Mononuclear cell (primary cell): Measurements from ENCODE around the gene ATP6V1B1. TPM values are rescaled to one million over a fixed set of nuclear protein-coding genes. Genes with fewer than 3 reads are reported as not detected.
A peak's percentile ranks its signal among the peaks of the same experiment; 100 is the strongest.
"Not testable (repeated sequence)": the region's sequence is repeated elsewhere in the genome, so short reads cannot be mapped to it uniquely, and the experiment has no call there.

Source experiments
- H3K27me3 ChIP-seq: 2 replicates; pipeline ENCODE4 v1.6.0; 2011; ENCODE audit warnings: low read length, control low read depth; ENCODE audit not compliant: insufficient read depth
- H3K4me1 ChIP-seq: 2 replicates; pipeline ENCODE4 v1.5.1; 2011; ENCODE audit warnings: mild to moderate bottlenecking, low read length, control low read depth; ENCODE audit not compliant: insufficient read depth
- H3K4me3 ChIP-seq: 2 replicates; pipeline ENCODE4 v1.5.1; 2011; ENCODE audit warnings: mild to moderate bottlenecking, low read length, moderate library complexity
- H3K9me3 ChIP-seq: 2 replicates; pipeline ENCODE4 v1.5.1; 2011; ENCODE audit warnings: low read depth, mild to moderate bottlenecking, control low read depth, low read length
- total RNA-seq: library from RNA; depleted of rRNA; stranded (reverse); fragments of >200 nt; gene quantifications from one replicate; pipeline ENCODE4 v1.2.3, GENCODE V29; 2012

The ATP6V1B1 gene
- total RNA-seq, 1 donor: not detected

DNA sequence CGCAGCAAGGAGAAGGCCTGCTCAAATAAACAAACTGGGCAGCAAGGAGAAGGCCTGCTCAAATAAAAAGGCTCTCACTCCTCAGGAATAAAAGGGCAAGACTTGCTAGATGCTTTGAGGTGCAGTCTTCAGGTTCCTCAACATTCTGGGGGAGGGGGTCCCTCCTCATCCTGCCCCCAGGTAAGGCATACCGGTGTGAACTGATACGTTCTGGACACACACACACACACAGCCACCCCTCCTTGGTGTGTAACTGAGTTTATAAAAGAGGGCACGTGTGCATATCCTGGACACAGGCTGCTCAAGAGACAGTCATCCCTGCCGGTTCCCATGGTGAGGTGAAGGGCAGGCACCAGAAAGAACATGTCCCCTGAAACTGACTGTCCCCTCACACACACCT, 54.5 kb downstream of the ATP6V1B1 start:
- Histone ChIP-seq H3K4me1 (peaks cover 17% of the 10 kb centered on the region), H3K4me3 (no peak overlapping the region), H3K27me3 (no peaks in the 10 kb centered on the region)

DNA sequence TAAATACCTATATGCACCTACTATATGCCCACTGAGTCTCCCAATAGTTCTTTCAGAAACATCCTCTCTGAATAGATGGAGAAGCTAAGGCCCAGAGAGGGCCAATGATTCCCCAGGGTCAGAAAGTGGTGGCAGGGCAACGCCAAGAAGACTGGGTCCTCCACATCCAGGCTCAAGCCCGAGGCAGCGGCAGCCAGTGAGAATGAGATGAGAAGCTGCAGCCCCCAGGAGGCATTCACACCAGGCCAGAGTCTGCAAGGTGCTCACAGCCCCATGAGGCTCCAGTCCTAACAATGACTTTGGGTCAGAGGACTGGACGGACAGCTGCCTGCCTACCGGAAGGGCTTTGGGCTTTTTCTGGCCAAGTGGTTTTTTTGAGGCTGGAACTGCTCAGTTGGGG, 55.4 kb downstream of the ATP6V1B1 start:
- H3K9me3 ChIP-seq: no peaks in the 10 kb centered on the region
- H3K27me3 ChIP-seq: no peaks in the 10 kb centered on the region
- H3K4me3 ChIP-seq: no peak overlapping the region
- peaks cover 16% of the 10 kb centered on the region for H3K4me1 ChIP-seq

More for the DNA sequence above, 54.5 kb downstream of the ATP6V1B1 start:
- no peaks in the 10 kb centered on the region for H3K9me3 ChIP-seq

DNA sequence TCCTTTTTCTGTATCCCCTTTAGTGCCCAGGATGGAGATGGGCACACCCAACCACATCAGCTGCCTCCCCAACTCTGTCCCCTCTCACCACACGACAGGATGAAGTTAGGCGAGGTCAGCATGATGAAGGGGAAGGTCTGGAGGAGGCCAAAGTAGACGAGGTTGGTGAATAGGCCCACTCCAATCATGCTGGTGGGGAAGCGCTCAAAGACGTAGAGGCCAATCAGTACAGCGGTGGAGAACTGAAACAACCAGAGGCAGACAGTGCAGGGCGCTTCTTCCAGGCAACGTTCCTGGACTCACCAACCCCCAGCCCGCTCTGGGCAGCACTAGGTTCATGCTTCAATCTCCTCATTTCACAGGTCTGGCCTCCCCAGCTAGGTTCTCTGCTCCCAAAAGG, 56.0 kb downstream of the ATP6V1B1 start:
- Histone ChIP-seq H3K9me3 (no peaks in the 10 kb centered on the region), H3K4me1 (peaks cover 16% of the 10 kb centered on the region), H3K27me3 (no peaks in the 10 kb centered on the region), H3K4me3 (no peak overlapping the region)

DNA sequence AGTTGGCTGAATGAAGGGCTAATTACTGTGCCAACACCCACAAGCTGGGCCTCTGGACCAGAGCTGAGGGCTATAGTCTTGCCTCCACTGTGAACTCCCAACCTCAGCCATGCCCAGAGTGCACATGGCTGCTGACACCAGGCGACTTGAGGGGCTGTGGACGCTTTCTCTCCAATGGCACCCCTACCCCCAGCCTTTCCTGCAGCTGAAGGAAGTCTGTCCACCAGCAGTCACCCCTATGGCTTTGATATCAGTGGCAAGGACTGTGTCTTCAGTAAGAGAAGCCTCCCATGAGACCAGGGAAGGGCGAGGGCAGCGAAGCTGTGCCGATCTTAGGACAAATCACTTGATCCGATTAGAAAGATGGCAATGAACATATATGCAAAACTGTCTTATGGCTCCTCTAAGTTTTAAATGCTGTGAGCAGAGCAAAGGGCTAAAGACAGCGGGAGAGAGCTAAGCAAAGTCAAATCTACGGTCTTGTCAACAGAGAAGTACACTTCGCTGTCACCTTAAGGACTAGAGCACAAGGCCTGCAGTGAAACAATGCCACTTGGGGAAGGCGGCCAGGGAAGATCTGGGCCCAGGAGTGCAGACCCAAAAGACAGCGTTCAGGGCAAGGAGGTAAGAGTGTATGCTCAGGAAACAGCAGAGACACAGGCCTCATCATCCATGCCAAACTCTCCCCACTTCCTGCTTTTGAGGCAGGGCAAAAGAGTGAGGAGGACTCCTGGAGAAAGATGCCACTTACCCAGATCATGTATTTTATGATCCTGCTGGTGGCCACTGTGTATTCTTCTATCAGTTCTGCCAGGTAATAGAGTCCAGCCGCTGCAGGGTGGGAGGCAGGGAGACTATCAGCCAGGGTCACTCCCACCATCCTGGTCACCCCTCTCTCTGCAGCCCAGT, 57.5 kb downstream of the ATP6V1B1 start:
- Histone ChIP-seq H3K4me3 (peak overlapping the region; percentile 85), H3K27me3 (no peaks in the 10 kb centered on the region)

DNA sequence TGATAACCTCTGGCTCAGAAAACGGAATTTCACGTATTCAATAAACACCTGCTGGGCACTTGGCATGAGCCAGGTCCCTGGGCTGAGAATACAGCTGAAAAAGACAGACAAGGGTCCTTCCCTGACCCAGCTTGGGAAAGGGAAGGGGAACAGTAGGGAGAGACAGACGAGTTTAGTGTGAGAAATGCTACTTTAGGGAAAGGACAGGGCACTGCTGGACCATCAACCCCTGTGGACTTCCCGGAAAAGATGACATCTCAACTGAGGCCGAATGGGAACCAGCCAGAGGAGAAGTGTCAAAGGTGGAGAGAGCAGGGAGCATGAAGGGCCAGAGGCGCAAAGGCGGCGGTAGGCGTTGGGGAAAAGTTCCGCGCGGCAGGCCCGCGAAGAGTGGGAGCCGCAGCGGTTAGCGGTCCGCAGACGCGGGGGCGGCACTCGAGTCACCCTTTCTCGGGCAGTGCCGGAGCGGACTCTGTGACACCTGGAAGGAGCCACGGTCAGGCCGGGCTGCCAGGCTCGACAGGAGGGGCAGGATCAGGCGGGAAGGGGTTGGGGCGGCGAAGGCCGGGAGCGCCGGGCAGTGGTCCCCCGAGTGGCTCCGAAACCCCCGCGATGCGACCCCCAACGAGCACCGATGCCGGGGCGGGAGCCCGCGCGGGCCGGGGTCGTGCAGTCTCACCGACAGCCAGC, 58.5 kb downstream of the ATP6V1B1 start:
- Histone ChIP-seq H3K9me3 (no peaks in the 10 kb centered on the region), H3K27me3 (no peaks in the 10 kb centered on the region)

More for the DNA sequence above, 57.5 kb downstream of the ATP6V1B1 start:
- no peaks in the 10 kb centered on the region for H3K9me3 ChIP-seq
- peaks cover 16% of the 10 kb centered on the region for H3K4me1 ChIP-seq

DNA sequence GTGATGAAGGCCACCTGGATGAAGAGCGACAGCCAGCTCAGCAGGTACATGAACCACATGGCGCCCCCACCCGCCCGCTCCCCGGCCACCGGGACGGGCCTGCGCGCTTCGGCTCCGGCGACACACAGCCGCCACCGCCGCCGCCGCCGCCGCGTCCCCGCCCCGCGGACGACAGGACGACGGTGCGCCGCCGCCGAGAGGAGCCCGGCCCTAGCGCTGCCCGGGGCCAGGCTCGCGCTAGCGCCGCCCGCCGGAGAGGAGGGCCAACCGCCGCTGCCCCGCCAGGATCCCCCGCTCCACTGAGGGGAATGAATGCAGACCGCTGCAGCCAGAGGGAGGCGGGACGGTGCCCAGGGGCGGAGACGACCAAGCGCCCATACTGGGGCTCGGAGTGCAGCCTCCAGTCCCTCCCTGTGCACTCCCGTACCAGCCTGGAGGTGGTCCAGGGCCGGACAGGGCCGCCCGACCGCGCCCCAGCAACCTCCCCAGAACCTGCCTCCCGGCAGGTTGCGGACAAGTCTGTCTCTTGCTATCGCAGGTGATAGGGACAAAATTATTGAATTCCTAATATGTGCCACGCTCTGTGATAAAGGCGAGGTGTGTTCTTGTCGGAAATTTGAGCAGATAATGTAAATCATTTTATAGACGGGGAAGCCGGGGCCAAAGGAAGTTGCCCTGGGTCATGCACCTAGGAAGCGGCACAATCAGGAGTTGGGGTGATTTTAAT, 59.2 kb downstream of the ATP6V1B1 start, which contains the start of gene TEX261:
Gene TEX261, minus strand, starts transcription at position 175 of the 727 bp plus-strand sequence. Its CDS starts 116 bp downstream, at position 59.
- Histone ChIP-seq H3K9me3 (no peaks in the 10 kb centered on the region), H3K4me1 (peaks cover 24% of the 10 kb centered on the region), H3K4me3 (peak within 1 kb of the TSS; percentile 85), H3K27me3 (no peaks in the 10 kb centered on the region)

More for the DNA sequence above, 58.5 kb downstream of the ATP6V1B1 start:
- H3K4me3 ChIP-seq: peak overlapping the region; percentile 85
- peaks cover 18% of the 10 kb centered on the region for H3K4me1 ChIP-seq

DNA sequence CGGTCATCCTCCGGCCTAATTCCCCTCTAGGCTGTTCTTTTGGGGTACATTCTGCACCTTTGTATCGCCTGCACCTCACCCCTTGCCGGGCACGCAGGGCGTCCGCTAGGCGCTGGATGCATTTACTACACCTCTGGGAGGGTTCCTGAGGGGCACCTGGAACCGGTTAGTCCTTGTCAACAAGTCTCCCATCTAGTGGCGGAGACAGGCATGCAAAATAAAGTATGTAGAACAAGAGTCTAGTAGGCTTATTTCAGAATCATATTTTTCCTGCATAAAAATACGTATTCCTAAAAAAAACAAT, 59.7 kb downstream of the ATP6V1B1 start:
- Histone ChIP-seq H3K4me1 (peaks cover 24% of the 10 kb centered on the region), H3K9me3 (no peaks in the 10 kb centered on the region), H3K4me3 (peak overlapping the region; percentile 85), H3K27me3 (no peaks in the 10 kb centered on the region)

DNA sequence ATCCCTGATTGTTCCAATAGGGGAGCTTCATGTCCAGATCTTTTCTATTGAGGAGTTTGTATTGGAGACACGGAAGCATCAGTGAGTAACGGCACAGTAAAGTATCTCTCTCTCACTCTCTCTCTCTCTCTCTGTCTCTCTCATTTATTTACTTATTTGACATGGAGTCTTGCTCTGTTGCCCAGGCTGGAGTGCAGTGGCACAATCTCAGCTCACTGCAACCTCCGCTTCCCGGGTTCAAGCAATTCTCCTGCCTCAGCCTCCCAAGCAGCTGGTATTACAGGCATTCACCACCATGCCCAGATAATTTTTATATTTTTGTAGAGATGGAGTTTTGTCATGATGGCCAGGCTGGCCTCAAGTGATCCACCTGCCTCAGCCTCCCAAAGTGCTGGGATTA, 63.2 kb downstream of the ATP6V1B1 start:
- H3K4me3 ChIP-seq, H3K27me3 ChIP-seq, H3K9me3 ChIP-seq: not testable (repeated sequence)
- peaks cover 22% of the 10 kb centered on the region for H3K4me1 ChIP-seq

DNA sequence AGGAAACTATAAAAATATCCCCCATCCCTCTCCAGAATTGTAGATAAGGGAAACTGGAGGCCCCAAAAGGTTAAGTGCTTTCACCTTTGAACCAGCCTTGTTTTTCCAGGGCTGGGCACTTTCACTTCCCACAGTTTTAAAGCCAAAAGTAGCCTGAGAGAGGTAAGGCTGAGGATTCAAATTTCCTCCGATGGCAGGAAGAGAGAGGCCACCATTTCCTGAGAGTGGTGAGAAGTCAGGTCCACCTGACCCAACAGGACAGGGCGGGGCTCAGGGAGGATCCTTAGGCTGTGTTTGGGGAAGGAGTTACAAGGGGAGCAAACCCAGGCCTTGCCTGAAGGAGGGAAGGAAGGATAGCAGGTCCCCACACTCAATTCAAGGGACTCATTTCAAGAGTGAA, 63.7 kb downstream of the ATP6V1B1 start:
- Histone ChIP-seq H3K4me1 (peaks cover 19% of the 10 kb centered on the region), H3K4me3 (no peak overlapping the region), H3K9me3 (no peaks in the 10 kb centered on the region), H3K27me3 (no peaks in the 10 kb centered on the region)

DNA sequence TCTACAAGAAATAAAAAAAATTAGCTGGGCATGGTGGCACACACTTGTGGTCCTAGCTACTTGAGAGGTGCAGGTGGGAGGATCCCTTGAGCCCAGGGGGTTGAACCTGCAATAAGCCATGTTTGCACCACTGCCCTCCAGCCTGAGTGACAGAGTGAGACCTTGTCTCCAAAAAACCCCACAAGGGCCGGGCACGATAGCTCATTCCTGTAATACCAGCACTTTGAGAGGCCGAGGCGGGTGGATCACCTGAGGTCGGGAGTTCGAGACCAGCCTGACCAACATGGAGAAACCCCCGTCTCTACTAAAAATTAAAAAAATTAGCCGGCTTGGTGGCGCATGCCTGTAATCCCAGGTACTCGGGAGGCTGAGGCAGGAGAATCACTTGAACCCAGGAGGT, 64.2 kb downstream of the ATP6V1B1 start:
- not testable (repeated sequence) for H3K27me3 ChIP-seq, H3K4me3 ChIP-seq, H3K9me3 ChIP-seq
- peaks cover 19% of the 10 kb centered on the region for H3K4me1 ChIP-seq

DNA sequence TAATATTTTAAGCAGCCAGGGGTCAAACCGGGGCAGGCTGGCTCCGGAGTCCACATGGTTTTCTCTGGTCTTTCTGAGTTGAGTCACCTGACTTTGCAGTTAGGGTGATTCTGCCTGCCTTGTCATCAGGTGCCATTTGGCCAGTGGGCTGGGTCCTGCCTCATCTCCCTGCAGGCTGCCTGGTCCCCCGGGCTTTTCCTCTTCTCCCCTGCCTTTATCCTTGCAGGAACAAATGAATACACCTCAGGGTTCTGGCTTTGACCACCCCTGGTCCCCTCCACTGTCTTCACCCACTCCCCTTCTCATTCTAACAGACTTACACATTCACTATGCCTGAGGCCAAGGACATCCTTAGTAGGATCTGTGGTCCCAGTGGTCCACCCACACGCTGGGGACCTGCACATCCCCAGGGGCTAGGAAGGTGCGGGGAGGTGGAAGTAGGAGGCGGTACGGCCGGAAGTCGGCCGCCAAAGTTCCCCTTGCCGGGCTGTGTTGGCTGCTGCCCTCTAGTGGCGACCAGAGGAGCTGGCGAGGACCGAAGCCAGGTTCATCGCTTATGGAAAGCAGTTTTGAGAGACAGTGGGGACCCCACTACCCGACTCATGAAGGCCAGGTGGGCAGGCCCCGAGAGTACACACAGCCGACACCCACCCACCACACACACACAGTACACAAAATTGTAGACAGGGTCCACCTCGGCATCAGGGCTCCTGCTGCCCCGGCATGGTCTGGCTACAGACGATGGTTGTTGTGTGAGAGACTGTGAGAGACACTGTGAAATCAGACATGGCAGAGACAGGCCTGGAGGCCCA, 65.3 kb downstream of the ATP6V1B1 start:
- Histone ChIP-seq H3K4me3 (no peak overlapping the region), H3K27me3 (no peaks in the 10 kb centered on the region), H3K9me3 (no peaks in the 10 kb centered on the region), H3K4me1 (peaks cover 19% of the 10 kb centered on the region)

DNA sequence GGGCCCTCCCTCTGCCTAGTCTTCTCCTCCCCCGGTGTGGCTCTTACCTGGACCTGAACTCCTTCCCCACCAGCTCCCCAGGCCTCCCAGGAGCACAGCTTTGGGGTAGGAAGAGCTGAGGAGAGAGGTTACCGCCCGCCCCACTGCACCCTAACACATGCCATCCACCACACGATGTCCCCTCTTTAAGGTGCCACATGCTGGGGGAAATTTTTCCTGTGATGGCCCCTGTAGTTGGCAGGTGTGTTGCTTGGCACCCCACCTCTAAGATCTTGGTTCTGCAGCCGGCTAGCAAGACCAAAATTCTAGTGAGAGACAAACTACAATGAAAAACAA, 65.9 kb downstream of the ATP6V1B1 start:
- H3K27me3 ChIP-seq: no peaks in the 10 kb centered on the region
- H3K4me1 ChIP-seq: peaks cover 19% of the 10 kb centered on the region
- H3K9me3 ChIP-seq: no peaks in the 10 kb centered on the region
- no peak overlapping the region for H3K4me3 ChIP-seq

DNA sequence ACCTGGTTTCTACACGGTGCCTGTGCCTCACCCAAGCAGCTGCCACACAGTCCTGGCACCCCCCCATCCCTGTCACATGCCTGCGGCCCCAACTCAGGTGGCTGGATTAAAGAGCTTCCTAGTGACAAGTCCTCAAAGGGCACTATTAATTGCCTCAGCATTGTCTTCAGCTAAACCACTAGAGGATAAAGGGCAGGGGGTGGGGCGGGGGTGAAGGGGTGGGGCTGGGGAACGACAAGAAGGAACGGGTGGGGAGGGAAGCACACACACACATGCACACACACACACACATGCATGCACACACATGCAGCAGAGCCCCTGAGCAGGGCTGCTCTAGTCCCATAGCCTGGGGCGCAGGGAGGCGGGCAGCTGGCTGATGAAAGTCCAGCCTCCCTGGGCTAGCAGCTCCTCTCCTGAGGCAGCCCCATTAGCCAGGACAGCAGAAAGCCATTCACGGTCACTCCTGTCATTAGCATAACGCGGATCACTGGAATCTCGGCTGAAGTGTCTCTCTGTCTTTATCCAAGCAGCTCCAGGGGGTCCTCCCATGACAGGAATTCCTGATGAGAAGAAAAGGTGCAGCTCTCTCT, 66.4 kb downstream of the ATP6V1B1 start:
- H3K4me3 ChIP-seq: no peak overlapping the region
- H3K9me3 ChIP-seq: no peaks in the 10 kb centered on the region
- peaks cover 19% of the 10 kb centered on the region for H3K4me1 ChIP-seq
- no peaks in the 10 kb centered on the region for H3K27me3 ChIP-seq

DNA sequence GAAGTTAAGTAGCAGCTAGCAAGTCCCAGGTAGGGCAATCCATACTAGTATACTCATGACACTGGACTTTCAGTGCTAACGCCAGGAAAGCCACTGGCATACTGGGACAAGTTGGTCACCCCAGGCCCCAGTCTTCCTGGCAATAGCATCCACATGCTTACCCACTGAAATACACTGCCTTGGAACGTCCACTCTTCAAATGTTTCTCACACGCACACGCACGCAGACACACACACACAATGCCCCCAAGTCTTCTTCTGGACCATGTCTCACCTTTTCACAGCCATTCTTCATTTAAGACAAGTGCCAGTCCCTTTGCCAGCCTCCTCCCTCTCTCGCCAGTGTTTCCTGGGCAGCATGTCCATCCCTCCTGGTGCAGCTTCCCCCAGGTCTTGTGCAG, 67.7 kb downstream of the ATP6V1B1 start:
- H3K4me1 ChIP-seq: peaks cover 19% of the 10 kb centered on the region
- no peaks in the 10 kb centered on the region for H3K27me3 ChIP-seq
- H3K4me3 ChIP-seq: no peak overlapping the region
- no peaks in the 10 kb centered on the region for H3K9me3 ChIP-seq
